Adrenal gland (tissue), 12 donors: ENCODE results near the gene ANKDD1A. TPM values are rescaled to one million over a fixed set of nuclear protein-coding genes. Genes with fewer than 3 reads are reported as not detected.

Source experiments
- DNase-seq, 7 donors: peaks; one replicate each; pipeline ENCODE4 v3.0.0-alpha.2; 2019 to 2020
- H3K27ac ChIP-seq, 5 donors: fragments of 200-600 bp; sonication (generic) in 4 of 5; 1 replicate in 3 of 5; 2 replicates in 2 of 5; pipeline versions ENCODE4 v1.5.1 to v1.8.0; 2016 to 2020; ENCODE audit warnings: mild to moderate bottlenecking in 1 of 5
- H3K27me3 ChIP-seq: fragments of 200-600 bp; 2 replicates; pipeline ENCODE4 v1.8.0; 2021
- H3K36me3 ChIP-seq, 2 donors: fragments of 200-600 bp; replicated peaks in 1 of 2; 1 replicate in 1 of 2; 2 replicates in 1 of 2; pipeline versions ENCODE4 v1.5.1 to v1.8.0; 2018 to 2022
- H3K4me1 ChIP-seq, 2 donors: fragments of 200-600 bp; replicated peaks in 1 of 2; 1 replicate in 1 of 2; 2 replicates in 1 of 2; pipeline versions ENCODE4 v1.5.1 to v1.8.0; 2018 to 2021
- H3K4me3 ChIP-seq, 4 donors: fragments of 200-600 bp; sonication (generic) in 3 of 4; one replicate each; pipeline ENCODE4 v1.5.1; 2016 to 2018
- H3K9me3 ChIP-seq, 3 donors: fragments of 200-600 bp; sonication (generic) in 1 of 3; replicated peaks in 1 of 3; 1 replicate in 2 of 3; 2 replicates in 1 of 3; pipeline versions ENCODE4 v1.5.1 to v1.8.0; 2016 to 2021
- POLR2A ChIP-seq, 2 donors: fragments of 450-650 bp; IDR thresholded peaks; one replicate each; pipeline ENCODE4 v1.6.1; 2017; ENCODE audit warnings: antibody characterized with exemption in 2 of 2, mild to moderate bottlenecking in 2 of 2, moderate library complexity in 1 of 2
- WGBS, 4 donors: extraction: QIAGEN DNeasy Blood & Tissue Kit in 2 of 4; methylation state at CpG; one replicate each; pipeline versions ENCODE4 v1.1.5 to v1.1.7; 2013 to 2017; 5-methylcytosine and 5-hydroxymethylcytosine counted together
- intact Hi-C, 2 donors: fragments of 100-400 bp; cut with DNase I; formaldehyde crosslinking; loops; one replicate each; pipeline versions ENCODE4 v1.14.1 to v1.15.0; 2022 to 2023
- polyA plus RNA-seq, 3 donors: library from polyadenylated mRNA; stranded (reverse); fragments of 200-250 nt in 2 of 3; fragments of 350-450 nt in 1 of 3; fragmentation: Illumina TruSeq in 1 of 3; extraction: RNeasy Lipid Tissue Mini Kit (QIAGEN cat#74804) in 1 of 3; gene quantifications; one replicate each; pipeline ENCODE4 v1.2.3, GENCODE V29; 2013 to 2014
- total RNA-seq, 9 donors: library from RNA; depleted of rRNA in 4 of 9; stranded (reverse); fragments of >200 nt in 4 of 9; fragments of 120-200 nt in 1 of 9; fragmentation: NEBNext Ultra II Directional in 1 of 9; extraction: Animal tissue kit (Norgen Biotek cat#: 25700) in 1 of 9; gene quantifications; one replicate each; pipeline versions ENCODE4 v1.1.0 to v1.2.4, GENCODE V29; 2013 to 2023
- TF ChIP-seq, protein P1 (sequence below), 6 experiments: fragments of 450-650 bp in 4 of 6; fragments of 200-600 bp in 2 of 6; sonication (generic) in 1 of 6; IDR thresholded peaks; 1 replicate in 5 of 6; 2 replicates in 1 of 6; pipeline versions ENCODE4 v1.5.1 to v1.8.0; 2016 to 2021; ENCODE audit warnings: antibody characterized with exemption in 6 of 6, mild to moderate bottlenecking in 2 of 6, moderate library complexity in 1 of 6
- donor health status: healthy with polysubstance abuse.
- donor health status: Bipolar disorder and iron deficiency.
- donor health status: DM: yes; HTN: yes; CAD: no.
- donor health status: DM: no; HTN: no; CAD: no.
- donor health status: DM: no; HTN: no; CAD: no.
- donor health status: DM: yes; HTN: yes; CAD: no.

The ANKDD1A gene
- total and polyA plus RNA-seq, 12 donors, result 7.0 to 41.7 (median 28.4) TPM

DNA sequence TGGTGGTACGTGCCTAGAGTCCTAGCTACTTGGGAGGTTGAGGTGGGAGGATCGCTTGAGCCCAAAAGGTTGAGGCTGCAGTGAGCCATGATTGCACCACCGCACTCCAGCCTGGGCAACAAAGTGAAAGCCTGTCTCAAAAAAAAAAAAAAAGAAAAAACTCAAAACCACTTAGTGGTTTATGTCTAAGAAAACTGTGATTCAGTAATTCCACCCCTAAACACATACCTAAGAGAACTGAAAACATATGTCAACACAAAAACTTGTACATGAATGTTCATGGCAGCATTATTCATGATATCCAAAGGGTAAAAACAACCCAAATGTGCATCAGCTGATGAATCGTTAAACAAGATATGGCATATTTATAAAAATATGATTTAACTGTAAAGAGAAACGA is 63.7 kb downstream of the ANKDD1A start:
- intact Hi-C loops, result no loop called here
- TF ChIP-seq, protein P1, sequence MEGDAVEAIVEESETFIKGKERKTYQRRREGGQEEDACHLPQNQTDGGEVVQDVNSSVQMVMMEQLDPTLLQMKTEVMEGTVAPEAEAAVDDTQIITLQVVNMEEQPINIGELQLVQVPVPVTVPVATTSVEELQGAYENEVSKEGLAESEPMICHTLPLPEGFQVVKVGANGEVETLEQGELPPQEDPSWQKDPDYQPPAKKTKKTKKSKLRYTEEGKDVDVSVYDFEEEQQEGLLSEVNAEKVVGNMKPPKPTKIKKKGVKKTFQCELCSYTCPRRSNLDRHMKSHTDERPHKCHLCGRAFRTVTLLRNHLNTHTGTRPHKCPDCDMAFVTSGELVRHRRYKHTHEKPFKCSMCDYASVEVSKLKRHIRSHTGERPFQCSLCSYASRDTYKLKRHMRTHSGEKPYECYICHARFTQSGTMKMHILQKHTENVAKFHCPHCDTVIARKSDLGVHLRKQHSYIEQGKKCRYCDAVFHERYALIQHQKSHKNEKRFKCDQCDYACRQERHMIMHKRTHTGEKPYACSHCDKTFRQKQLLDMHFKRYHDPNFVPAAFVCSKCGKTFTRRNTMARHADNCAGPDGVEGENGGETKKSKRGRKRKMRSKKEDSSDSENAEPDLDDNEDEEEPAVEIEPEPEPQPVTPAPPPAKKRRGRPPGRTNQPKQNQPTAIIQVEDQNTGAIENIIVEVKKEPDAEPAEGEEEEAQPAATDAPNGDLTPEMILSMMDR (IDR thresholded peaks at IDR 0.05), result no peak
- TF ChIP-seq POLR2A (IDR thresholded peaks at IDR 0.05), result no peak
- no peaks in the 10 kb centered on the region for H3K4me1 ChIP-seq
- H3K27me3 ChIP-seq, result no peaks in the 10 kb centered on the region
- H3K4me3 ChIP-seq, result no peak overlapping the region
- peaks cover 0 to 79% of the 10 kb centered on the region in 2 donors for H3K36me3 ChIP-seq
- H3K27ac ChIP-seq, result no peak overlapping the region
- H3K9me3 ChIP-seq, result no peaks in the 10 kb centered on the region
- WGBS, 4 donors, result 86 to 98% (median 91%) methylated on average over 5 of the region's 5 CpGs
- no peak for DNase-seq

DNA sequence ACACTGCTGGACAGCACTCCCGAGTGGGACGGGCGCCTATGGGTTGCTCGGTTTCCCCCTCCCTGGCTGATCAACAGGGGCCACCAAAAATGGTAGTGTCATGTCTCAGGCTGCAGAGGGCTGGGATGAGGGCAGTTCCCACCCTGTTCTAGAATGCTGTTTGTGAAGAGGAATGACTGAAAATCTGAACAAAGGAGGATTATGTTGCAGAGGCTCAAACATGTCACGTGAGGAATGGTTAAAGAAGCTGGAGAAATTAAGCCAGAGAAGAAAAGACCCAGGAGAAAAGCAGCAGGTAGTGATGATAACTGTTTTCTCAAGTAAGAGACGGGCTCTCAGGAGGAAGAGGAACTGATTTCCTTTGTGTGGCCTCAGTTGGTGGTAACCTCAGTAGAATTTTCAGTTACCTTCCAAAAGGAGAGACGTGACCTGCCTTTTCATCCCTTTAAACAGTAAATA is 67.6 kb downstream of the ANKDD1A start:
- Histone ChIP-seq H3K36me3 (peaks cover 0 to 56% of the 10 kb centered on the region in 2 donors), H3K27ac (no peak overlapping the region), H3K9me3 (no peaks in the 10 kb centered on the region), H3K4me1 (peaks cover 0 to 15% of the 10 kb centered on the region in 2 donors), H3K27me3 (no peaks in the 10 kb centered on the region), H3K4me3 (no peak overlapping the region)
- WGBS, 4 donors, result 83 to 90% (median 83%) methylated on average over 7 of the region's 7 CpGs
- intact Hi-C loops, result no loop called here
- DNase-seq, result no peak
- TF ChIP-seq, protein P1 (IDR thresholded peaks at IDR 0.05), result no peak
- no peak for TF ChIP-seq POLR2A (IDR thresholded peaks at IDR 0.05)

DNA sequence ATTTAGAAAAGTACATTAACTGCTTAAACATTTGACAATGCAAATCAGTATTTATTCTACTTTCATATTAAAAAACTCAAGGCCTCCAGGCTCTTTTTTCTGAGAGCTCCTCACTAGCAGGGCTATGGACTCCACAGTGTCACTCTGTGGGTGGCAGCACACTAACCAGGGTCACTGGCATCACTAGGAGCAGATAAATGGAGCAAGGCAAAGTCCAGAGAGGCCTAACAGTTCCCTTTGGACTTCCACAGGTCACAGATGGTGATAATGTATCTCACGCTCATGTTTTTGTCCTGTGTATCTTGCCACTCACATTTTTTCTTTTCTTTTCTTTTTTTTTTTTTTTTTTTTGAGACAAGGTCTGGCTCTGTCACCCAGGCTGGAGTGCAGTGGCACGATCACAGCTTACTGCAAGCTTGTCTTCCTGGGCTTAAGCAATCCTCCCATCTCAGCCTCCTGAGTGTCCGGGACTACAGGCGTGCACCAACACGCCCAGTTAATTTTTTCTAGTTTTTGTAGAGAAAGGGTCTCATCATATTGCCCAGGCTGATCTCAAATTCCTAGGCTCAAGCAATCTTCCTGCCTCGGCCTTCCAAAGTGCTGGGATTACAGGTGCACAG is 70.2 kb downstream of the ANKDD1A start:
- no peak overlapping the region for H3K4me3 ChIP-seq
- intact Hi-C loops, result no loop called here
- no peaks in the 10 kb centered on the region for H3K9me3 ChIP-seq
- 78 to 84% (median 81%) methylated on average over 6 of the region's 6 CpGs for WGBS, 4 donors
- DNase-seq, result peak in 1 of 7 donors; percentile 18
- H3K27me3 ChIP-seq, result no peaks in the 10 kb centered on the region
- H3K27ac ChIP-seq, result peak overlapping the region in 2 of 5 donors; percentile 0 to 37
- peaks cover 0 to 31% of the 10 kb centered on the region in 2 donors for H3K36me3 ChIP-seq
- no peak for TF ChIP-seq POLR2A (IDR thresholded peaks at IDR 0.05)
- TF ChIP-seq, protein P1 (IDR thresholded peaks at IDR 0.05), result no peak
- peaks cover 10 to 30% of the 10 kb centered on the region in 2 donors for H3K4me1 ChIP-seq

DNA sequence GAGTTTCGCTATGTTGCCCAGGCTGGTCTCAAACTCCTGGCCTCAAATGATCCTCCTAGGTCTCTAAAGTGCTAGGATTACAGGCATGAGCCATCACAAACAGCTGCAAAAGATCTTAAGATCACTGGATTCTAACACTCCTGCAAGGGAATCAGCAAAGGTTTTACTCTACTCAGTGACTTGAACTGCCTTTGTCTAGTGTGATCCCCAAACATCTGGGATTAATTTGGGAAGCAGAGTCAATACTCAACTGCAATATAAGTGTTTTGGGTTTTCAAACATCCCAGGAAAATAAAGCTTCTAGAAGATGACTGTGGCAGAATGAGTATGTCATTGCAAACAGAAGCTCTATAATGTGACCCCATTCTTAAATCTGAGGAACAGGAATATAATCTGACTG is 70.8 kb downstream of the ANKDD1A start:
- DNase-seq, result no peak
- no peaks in the 10 kb centered on the region for H3K9me3 ChIP-seq
- peaks cover 0 to 26% of the 10 kb centered on the region in 2 donors for H3K36me3 ChIP-seq
- TF ChIP-seq POLR2A (IDR thresholded peaks at IDR 0.05), result no peak
- TF ChIP-seq, protein P1 (IDR thresholded peaks at IDR 0.05), result no peak
- no peak overlapping the region for H3K4me3 ChIP-seq
- intact Hi-C loops, result no loop called here
- WGBS, 4 donors, result 96 to 100% (median 100%) methylated on average over 1 of the region's 1 CpG
- no peaks in the 10 kb centered on the region for H3K27me3 ChIP-seq
- peak overlapping the region in 1 of 5 donors; percentile 0 for H3K27ac ChIP-seq
- peaks cover 10 to 30% of the 10 kb centered on the region in 2 donors for H3K4me1 ChIP-seq
